ENCODE results near the gene MMUT.

The MMUT gene

GRCh38 chr6:49468042-49468441, 5.0 kb upstream of the MMUT start:
- 0 out of 2 replicates have a peak overlapping the region, but pooled peaks have one; percentile 26 for H3K4me2 ChIP-seq (ENCODE audit: insufficient read depth, low read length)
- no peaks in the 10 kb centered on the region for H3K9me3 ChIP-seq (ENCODE audit: insufficient read depth, low read length, severe bottlenecking)
- peaks cover 33% of the 10 kb centered on the region for H3K4me1 ChIP-seq (ENCODE audit: insufficient read depth, low read length)
- peaks cover 14% of the 10 kb centered on the region for H4K20me1 ChIP-seq (ENCODE audit: insufficient read depth, low read length)
- no peak overlapping the region for H3K27ac ChIP-seq (ENCODE audit: low read length)
- no peak overlapping the region for H2AFZ ChIP-seq (ENCODE audit: low read depth, low read length)
- H3K36me3 ChIP-seq (ENCODE audit: insufficient read depth, low read length), result peaks cover 34% of the 10 kb centered on the region; the same call in 1 of the 2 replicates
- peaks cover 74% of the 10 kb centered on the region for H3K79me2 ChIP-seq (ENCODE audit: insufficient read depth, low read length)
- H3K4me3 ChIP-seq (ENCODE audit: low read depth in 1 of 2, low read length in 2 of 2), result no peak overlapping the region
- no peaks in the 10 kb centered on the region for H3K27me3 ChIP-seq (ENCODE audit: insufficient read depth, low read length, poor library complexity)
- DNase-seq (no peak), ATAC-seq (ENCODE audit: insufficient read depth, low read depth) (no peak)
- TF ChIP-seq CTCF (IDR thresholded peaks at IDR 0.05; ENCODE audit: borderline replicate concordance, extremely low read depth, low read length, poor library complexity, severe bottlenecking), result no peak
- no peak overlapping the region for H3K9ac ChIP-seq (ENCODE audit: low read depth, low read length)

- Histone ChIP-seq H3K4me1 (ENCODE audit: insufficient read depth, low read length) (peaks cover 49% of the 10 kb centered on the region), H3K27ac (ENCODE audit: low read length) (no peak overlapping the region), H4K20me1 (ENCODE audit: insufficient read depth, low read length) (peaks cover 14% of the 10 kb centered on the region), H3K79me2 (ENCODE audit: insufficient read depth, low read length) (peaks cover 98% of the 10 kb centered on the region), H3K4me3 (ENCODE audit: low read depth in 1 of 2, low read length in 2 of 2) (peak overlapping the region in 1 of 2 experiments; percentile 93; a peak in 2 of 4 replicates), H3K9ac (ENCODE audit: low read depth, low read length) (peak overlapping the region; percentile 76; the same call in 1 of the 2 replicates), H3K9me3 (ENCODE audit: insufficient read depth, low read length, severe bottlenecking) (no peaks in the 10 kb centered on the region), H3K36me3 (ENCODE audit: insufficient read depth, low read length) (0 out of 2 replicates have a peak, but pooled peaks cover 10% of the 10 kb centered on the region), H3K27me3 (ENCODE audit: insufficient read depth, low read length, poor library complexity) (no peaks in the 10 kb centered on the region), H3K4me2 (ENCODE audit: insufficient read depth, low read length) (peak overlapping the region; percentile 82), H2AFZ (ENCODE audit: low read depth, low read length) (no peak overlapping the region)
- no peak for TF ChIP-seq CTCF (IDR thresholded peaks at IDR 0.05; ENCODE audit: borderline replicate concordance, extremely low read depth, low read length, poor library complexity, severe bottlenecking)
- no peak for TF ChIP-seq EZH2 (IDR thresholded peaks at IDR 0.05; ENCODE audit: borderline replicate concordance, low read depth, low read length, severe bottlenecking)
- DNase-seq, result no peak
- ATAC-seq (ENCODE audit: insufficient read depth, low read depth), result no peak
Measured at GRCh38 chr6:49464691-49465090, 1.6 kb upstream of the MMUT start.

GRCh38 chr6:49463612-49463967, 537 bp upstream of the MMUT start:
- Histone ChIP-seq H3K27ac (ENCODE audit: low read length) (peak overlapping the region; percentile 89), H3K9me3 (ENCODE audit: insufficient read depth, low read length, severe bottlenecking) (no peaks in the 10 kb centered on the region), H3K79me2 (ENCODE audit: insufficient read depth, low read length) (peaks cover 89% of the 10 kb centered on the region), H3K4me1 (ENCODE audit: insufficient read depth, low read length) (peaks cover 49% of the 10 kb centered on the region), H3K36me3 (ENCODE audit: insufficient read depth, low read length) (peaks cover 8% of the 10 kb centered on the region; the same call in 1 of the 2 replicates), H2AFZ (ENCODE audit: low read depth, low read length) (peak overlapping the region; percentile 92), H3K4me2 (ENCODE audit: insufficient read depth, low read length) (peak overlapping the region; percentile 82), H3K9ac (ENCODE audit: low read depth, low read length) (peak overlapping the region; percentile 76), H3K27me3 (ENCODE audit: insufficient read depth, low read length, poor library complexity) (no peaks in the 10 kb centered on the region), H4K20me1 (ENCODE audit: insufficient read depth, low read length) (peaks cover 11% of the 10 kb centered on the region), H3K4me3 (ENCODE audit: low read depth in 1 of 2, low read length in 2 of 2) (peak overlapping the region; percentile 89 to 93)
- ATAC-seq (ENCODE audit: insufficient read depth, low read depth) (peak; percentile 7; the same call in 2 of the 3 replicates), DNase-seq (no peak)
- TF ChIP-seq EZH2 (IDR thresholded peaks at IDR 0.05; ENCODE audit: borderline replicate concordance, low read depth, low read length, severe bottlenecking), result no peak

GRCh38 chr6:49462599-49462926, 490 bp downstream of the MMUT start:
- DNase-seq, result no peak
- H4K20me1 ChIP-seq (ENCODE audit: insufficient read depth, low read length), result peaks cover 6% of the 10 kb centered on the region
- H3K36me3 ChIP-seq (ENCODE audit: insufficient read depth, low read length), result peaks cover 13% of the 10 kb centered on the region; the same call in 1 of the 2 replicates
- peak overlapping the region; percentile 76 for H3K9ac ChIP-seq (ENCODE audit: low read depth, low read length)
- peaks cover 79% of the 10 kb centered on the region for H3K79me2 ChIP-seq (ENCODE audit: insufficient read depth, low read length)
- ATAC-seq (ENCODE audit: insufficient read depth, low read depth), result peak; percentile 5; the same call in 1 of the 3 replicates
- H3K4me3 ChIP-seq (ENCODE audit: low read depth in 1 of 2, low read length in 2 of 2), result peak overlapping the region; percentile 89 to 93
- peaks cover 46% of the 10 kb centered on the region for H3K4me1 ChIP-seq (ENCODE audit: insufficient read depth, low read length)
- no peaks in the 10 kb centered on the region for H3K27me3 ChIP-seq (ENCODE audit: insufficient read depth, low read length, poor library complexity)
- TF ChIP-seq EZH2 (IDR thresholded peaks at IDR 0.05; ENCODE audit: borderline replicate concordance, low read depth, low read length, severe bottlenecking) (no peak), CTCF (IDR thresholded peaks at IDR 0.05; ENCODE audit: borderline replicate concordance, extremely low read depth, low read length, poor library complexity, severe bottlenecking) (no peak)
- peak overlapping the region; percentile 82 for H3K4me2 ChIP-seq (ENCODE audit: insufficient read depth, low read length)
- peak overlapping the region; percentile 89 for H3K27ac ChIP-seq (ENCODE audit: low read length)
- peak overlapping the region; percentile 92 for H2AFZ ChIP-seq (ENCODE audit: low read depth, low read length)
- H3K9me3 ChIP-seq (ENCODE audit: insufficient read depth, low read length, severe bottlenecking), result no peaks in the 10 kb centered on the region
